OCI-LY3 (cell line): ENCODE measurements around the gene SCN3A.

Experiments used
- H2AFZ ChIP-seq: fragments of 200-600, 300-600 bp; shearing (Covaris generic); 2 replicates; pipeline ENCODE4 v1.6.0; 2014; ENCODE audit warnings: antibody characterized with exemption, low read depth, low read length
- H3K27ac ChIP-seq: fragments of 200-600, 300-600 bp; sonication (generic); 2 replicates; pipeline ENCODE4 v1.5.1; 2014; ENCODE audit warnings: mild to moderate bottlenecking, low read length, moderate library complexity, mixed read lengths
- H3K27me3 ChIP-seq: fragments of 200-600, 300-600 bp; sonication (generic); 2 replicates; pipeline ENCODE4 v1.6.1; 2014; ENCODE audit warnings: low read depth, low read length, mixed read lengths
- H3K36me3 ChIP-seq: fragments of 200-600, 300-600 bp; sonication (generic); replicated peaks from 2 replicates; pipeline ENCODE3; 2014; ENCODE audit warnings: low read depth, low read length, mixed read lengths
- H3K4me1 ChIP-seq: fragments of 300-600, 200-600 bp; sonication (generic); 2 replicates; pipeline ENCODE4 v1.6.1; 2014; ENCODE audit warnings: low read length, mixed read lengths
- H3K4me2 ChIP-seq: fragments of 200-600, 300-600 bp; sonication (generic); 2 replicates; pipeline ENCODE4 v1.6.1; 2014; ENCODE audit warnings: low read length, mixed read lengths
- H3K4me3 ChIP-seq: fragments of 300-600, 200-600 bp; sonication (generic); 2 replicates; pipeline ENCODE4 v1.5.1; 2014; ENCODE audit warnings: antibody characterized with exemption, mild to moderate bottlenecking, low read length, moderate library complexity
- H3K79me2 ChIP-seq: fragments of 300-600, 200-600 bp; shearing (Covaris generic); 2 replicates; pipeline ENCODE4 v1.6.1; 2014; ENCODE audit warnings: mild to moderate bottlenecking, low read length, mixed read lengths
- H3K9ac ChIP-seq: fragments of 300-600, 200-600 bp; shearing (Covaris generic); 2 replicates; pipeline ENCODE4 v1.6.0; 2014; ENCODE audit warnings: mild to moderate bottlenecking, low read length, moderate library complexity
- H3K9me3 ChIP-seq: fragments of 200-600, 300-600 bp; shearing (Covaris generic); 2 replicates; pipeline ENCODE4 v1.6.1; 2014; ENCODE audit warnings: low read length, mixed read lengths; ENCODE audit not compliant: insufficient read depth
- H4K20me1 ChIP-seq: fragments of 200-600, 300-600 bp; sonication (generic); 2 replicates; pipeline ENCODE4 v1.6.1; 2016; ENCODE audit warnings: low read length, mixed read lengths; ENCODE audit not compliant: insufficient read depth
- EZH2phosphoT487 ChIP-seq: fragments of 200-600 bp; shearing (Covaris generic); IDR thresholded peaks from 2 replicates; pipeline ENCODE4 v1.6.1; 2018; ENCODE audit warnings: antibody characterized with exemption, mixed run types, low read depth
- TF ChIP-seq, protein P1 (sequence below): fragments of 200-600, 300-600 bp; sonication (generic); IDR thresholded peaks from 2 replicates; pipeline ENCODE4 v1.5.1; 2014; ENCODE audit warnings: antibody characterized with exemption, low read length, low read depth

Gene SCN3A

DNA sequence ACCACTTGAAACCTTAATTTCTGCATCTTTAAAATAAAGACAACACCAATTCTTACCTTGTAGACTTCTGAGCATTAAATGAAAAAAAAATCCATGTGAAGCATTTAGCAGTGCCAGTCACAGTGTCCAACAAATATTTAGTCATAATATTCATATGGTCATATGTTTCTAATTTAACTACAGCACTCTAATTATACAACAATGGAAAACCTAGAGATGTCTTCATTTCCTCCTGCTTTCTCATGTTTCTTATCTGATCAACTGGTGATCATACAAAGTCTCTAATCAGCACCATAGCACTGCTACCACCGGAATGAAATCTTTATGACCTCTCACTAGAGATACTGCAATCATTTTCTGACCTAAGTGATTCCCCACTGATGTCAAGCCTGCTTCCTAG is 10.2 kb upstream of the SCN3A start:
- Histone ChIP-seq H2AFZ (no peak overlapping the region), H3K9me3 (no peaks in the 10 kb centered on the region), H3K9ac (no peak overlapping the region), H3K4me2 (no peak overlapping the region), H4K20me1 (no peaks in the 10 kb centered on the region), H3K4me3 (no peak overlapping the region), H3K27ac (no peak overlapping the region), H3K36me3 (no peaks in the 10 kb centered on the region), H3K4me1 (no peaks in the 10 kb centered on the region), H3K27me3 (no peaks in the 10 kb centered on the region), H3K79me2 (no peaks in the 10 kb centered on the region)
- TF ChIP-seq, protein P1, sequence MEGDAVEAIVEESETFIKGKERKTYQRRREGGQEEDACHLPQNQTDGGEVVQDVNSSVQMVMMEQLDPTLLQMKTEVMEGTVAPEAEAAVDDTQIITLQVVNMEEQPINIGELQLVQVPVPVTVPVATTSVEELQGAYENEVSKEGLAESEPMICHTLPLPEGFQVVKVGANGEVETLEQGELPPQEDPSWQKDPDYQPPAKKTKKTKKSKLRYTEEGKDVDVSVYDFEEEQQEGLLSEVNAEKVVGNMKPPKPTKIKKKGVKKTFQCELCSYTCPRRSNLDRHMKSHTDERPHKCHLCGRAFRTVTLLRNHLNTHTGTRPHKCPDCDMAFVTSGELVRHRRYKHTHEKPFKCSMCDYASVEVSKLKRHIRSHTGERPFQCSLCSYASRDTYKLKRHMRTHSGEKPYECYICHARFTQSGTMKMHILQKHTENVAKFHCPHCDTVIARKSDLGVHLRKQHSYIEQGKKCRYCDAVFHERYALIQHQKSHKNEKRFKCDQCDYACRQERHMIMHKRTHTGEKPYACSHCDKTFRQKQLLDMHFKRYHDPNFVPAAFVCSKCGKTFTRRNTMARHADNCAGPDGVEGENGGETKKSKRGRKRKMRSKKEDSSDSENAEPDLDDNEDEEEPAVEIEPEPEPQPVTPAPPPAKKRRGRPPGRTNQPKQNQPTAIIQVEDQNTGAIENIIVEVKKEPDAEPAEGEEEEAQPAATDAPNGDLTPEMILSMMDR = no peak
- TF ChIP-seq EZH2phosphoT487 = no peak

GRCh38 chr2:165208094-165208493 is 4.2 kb upstream of the SCN3A start:
- Histone ChIP-seq H3K9ac (no peak overlapping the region), H3K27ac (no peak overlapping the region), H3K79me2 (no peaks in the 10 kb centered on the region), H3K36me3 (peaks cover 2% of the 10 kb centered on the region), H3K4me1 (peaks cover 4% of the 10 kb centered on the region; the same call in 1 of the 2 replicates), H3K27me3 (no peaks in the 10 kb centered on the region), H4K20me1 (no peaks in the 10 kb centered on the region), H3K4me3 (no peak overlapping the region), H2AFZ (no peak overlapping the region), H3K4me2 (no peak overlapping the region), H3K9me3 (no peaks in the 10 kb centered on the region)
- TF ChIP-seq EZH2phosphoT487 = no peak
- TF ChIP-seq, protein P1 = no peak

DNA sequence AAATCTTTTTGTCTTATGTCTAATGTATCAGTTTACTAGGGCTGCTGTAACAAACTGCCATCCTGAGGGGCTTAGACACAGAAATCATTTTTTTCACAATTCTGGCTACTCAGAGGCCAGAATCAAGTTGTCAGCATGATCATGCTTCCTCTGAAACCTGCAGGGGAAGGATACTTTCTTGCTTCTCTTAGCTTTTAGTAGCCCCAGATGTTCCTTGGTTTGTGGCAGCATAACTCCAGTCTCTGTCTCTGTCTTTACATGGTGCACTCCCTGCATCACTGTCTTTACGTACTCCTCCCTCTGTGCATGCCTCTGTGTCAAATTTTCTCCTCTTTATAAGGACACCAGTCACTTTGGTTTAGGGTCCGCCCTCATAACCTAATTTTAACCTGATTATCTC is 2.0 kb upstream of the SCN3A start:
- no peaks in the 10 kb centered on the region for H3K9me3 ChIP-seq
- H3K4me2 ChIP-seq = no peak overlapping the region
- H3K27ac ChIP-seq = no peak overlapping the region
- H3K4me3 ChIP-seq = no peak overlapping the region
- H2AFZ ChIP-seq = no peak overlapping the region
- H4K20me1 ChIP-seq = no peaks in the 10 kb centered on the region
- H3K4me1 ChIP-seq = peaks cover 4% of the 10 kb centered on the region; the same call in 1 of the 2 replicates
- H3K27me3 ChIP-seq = no peaks in the 10 kb centered on the region
- H3K79me2 ChIP-seq = no peaks in the 10 kb centered on the region
- no peak overlapping the region for H3K9ac ChIP-seq
- peaks cover 2% of the 10 kb centered on the region for H3K36me3 ChIP-seq
- TF ChIP-seq, protein P1 = no peak
- TF ChIP-seq EZH2phosphoT487 = no peak

DNA sequence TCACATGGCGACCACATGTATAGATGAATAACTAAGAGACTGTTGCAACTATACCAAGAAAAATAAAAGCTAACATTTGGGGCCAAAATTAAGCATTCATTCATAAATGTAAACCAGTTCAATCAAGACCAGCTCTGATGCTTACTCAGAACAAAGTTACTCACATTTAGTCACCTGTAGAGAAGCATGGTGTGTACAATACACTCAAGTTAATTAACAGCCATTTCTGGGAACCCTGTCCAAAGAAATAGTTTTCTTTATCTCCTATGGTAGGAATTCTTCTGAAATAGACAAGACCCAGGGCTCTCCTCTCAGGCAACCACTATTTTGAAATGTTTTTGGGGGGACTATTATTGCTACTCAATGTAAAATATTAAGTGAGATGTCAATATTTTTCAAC is 1.6 kb downstream of the SCN3A start:
- Histone ChIP-seq H3K27me3 (no peaks in the 10 kb centered on the region), H3K9me3 (no peaks in the 10 kb centered on the region), H3K36me3 (no peaks in the 10 kb centered on the region), H3K4me2 (no peak overlapping the region), H2AFZ (no peak overlapping the region), H3K9ac (no peak overlapping the region), H3K79me2 (no peaks in the 10 kb centered on the region), H3K4me1 (peaks cover 4% of the 10 kb centered on the region; the same call in 1 of the 2 replicates), H4K20me1 (no peaks in the 10 kb centered on the region), H3K27ac (no peak overlapping the region), H3K4me3 (no peak overlapping the region)
- TF ChIP-seq EZH2phosphoT487 = no peak
- TF ChIP-seq, protein P1 = no peak
